Right lobe of liver (tissue), 6 donors: ENCODE results near the gene FBXW11. TPM values are rescaled to one million over a fixed set of nuclear protein-coding genes. Genes with fewer than 3 reads are reported as not detected.

ENCODE experiments used
- ATAC-seq, 4 donors: fragments of 200-7000 bp; cut with Tn5 transposase; one replicate each; pipeline ENCODE4 v1.9.1; 2020; ENCODE audit warnings: mild to moderate bottlenecking in 4 of 4, moderate library complexity in 4 of 4
- DNase-seq, 3 donors: peaks; one replicate each; pipeline ENCODE4 v3.0.0-alpha.2; 2020
- H3K27ac ChIP-seq, 3 donors: fragments of 200-600 bp; one replicate each; pipeline ENCODE4 v1.8.0; 2022
- H3K27me3 ChIP-seq, 2 donors: fragments of 200-600 bp; one replicate each; pipeline ENCODE4 v1.8.0; 2022
- H3K36me3 ChIP-seq, 4 donors: fragments of 200-600 bp; sonication (generic) in 1 of 4; one replicate each; pipeline versions ENCODE4 v1.5.1 to v1.8.0; 2017 to 2022; ENCODE audit warnings: control low read depth in 1 of 4
- H3K4me1 ChIP-seq, 4 donors: fragments of 200-600 bp; sonication (generic) in 1 of 4; one replicate each; pipeline versions ENCODE4 v1.5.1 to v1.8.0; 2017 to 2022; ENCODE audit warnings: control low read depth in 1 of 4
- H3K4me3 ChIP-seq, 3 donors: fragments of 200-600 bp; one replicate each; pipeline ENCODE4 v1.8.0; 2022
- H3K9me3 ChIP-seq, 4 donors: fragments of 200-600 bp; sonication (generic) in 1 of 4; one replicate each; pipeline versions ENCODE4 v1.5.1 to v1.8.0; 2017 to 2022; ENCODE audit warnings: control low read depth in 1 of 4
- CTCF ChIP-seq, 4 donors: fragments of 200-600 bp in 3 of 4; fragments of 450-650 bp in 1 of 4; IDR thresholded peaks; one replicate each; pipeline versions ENCODE4 v1.5.1 to v1.8.0; 2016 to 2022; ENCODE audit warnings: antibody characterized with exemption in 4 of 4, mild to moderate bottlenecking in 2 of 4
- POLR2A ChIP-seq: fragments of 450-650 bp; IDR thresholded peaks from one replicate; pipeline ENCODE4 v1.6.1; 2017; ENCODE audit warnings: antibody characterized with exemption, mild to moderate bottlenecking
- WGBS: methylation state at CpG from one replicate; pipeline ENCODE4 v1.1.6; 2018; ENCODE audit warnings: low coverage, low lambda C conversion rate; ENCODE audit not compliant: insufficient coverage; ENCODE audit errors: missing lambda C conversion rate; 5-methylcytosine and 5-hydroxymethylcytosine counted together
- intact Hi-C, 2 donors: fragments of 100-400 bp; cut with DNase I; formaldehyde crosslinking; loops; one replicate each; pipeline versions ENCODE4 v1.11.2 to v1.14.1; 2022
- total RNA-seq, 6 experiments: library from RNA; depleted of rRNA in 2 of 6; stranded (reverse); fragments of >200 nt in 2 of 6; fragmentation: NEBNext Ultra II Directional in 3 of 6; extraction: Animal tissue kit (Norgen Biotek cat#: 25700) in 3 of 6; gene quantifications; one replicate each; pipeline versions ENCODE4 v1.1.0 to v1.2.4, GENCODE V29; 2016 to 2023
- donor health status: DM: no; HTN: yes; CAD: no.
- donor health status: DM: no; HTN: no; CAD: no.
- donor health status: DM: no; HTN: no; CAD: no.
- donor health status: DM: no; HTN: yes; CAD: no.
- donor health status: DM: no; HTN: yes; CAD: no.

Gene FBXW11
- total RNA-seq, 6 experiments from 2014 or later: 19.9 to 35.9 (median 28.4) TPM

GRCh38 chr5:171914726-171915338, 91.6 kb downstream of the FBXW11 start:
- no peak for ATAC-seq
- Histone ChIP-seq H3K27me3 (no peaks in the 10 kb centered on the region), H3K4me3 (no peak overlapping the region), H3K36me3 (peaks cover 0 to 7% (median 0%) of the 10 kb centered on the region in 4 donors), H3K9me3 (no peaks in the 10 kb centered on the region), H3K27ac (no peak overlapping the region), H3K4me1 (peaks cover 0 to 12% (median 3%) of the 10 kb centered on the region in 4 donors)
- no peak for DNase-seq
- no peak for TF ChIP-seq POLR2A
- TF ChIP-seq CTCF (IDR thresholded peaks at IDR 0.05): no peak
- WGBS: 97% methylated on average over 5 of the region's 5 CpGs
- intact Hi-C loops: loop anchor here in 1 of 2 donors (5.0 kb wide), 1 partner anchor 127 kb away; no protein-coding TSS in a partner anchor

GRCh38 chr5:171913987-171914273, 92.5 kb downstream of the FBXW11 start:
- TF ChIP-seq CTCF (IDR thresholded peaks at IDR 0.05): no peak
- no peak for TF ChIP-seq POLR2A

GRCh38 chr5:171911152-171911551, 95.3 kb downstream of the FBXW11 start:
- 73% methylated on average over 2 of the region's 2 CpGs for WGBS
- Histone ChIP-seq H3K9me3 (no peaks in the 10 kb centered on the region), H3K27me3 (no peaks in the 10 kb centered on the region), H3K4me3 (no peak overlapping the region), H3K36me3 (peaks cover 0 to 7% (median 0%) of the 10 kb centered on the region in 4 donors), H3K27ac (no peak overlapping the region), H3K4me1 (peaks cover 0 to 12% (median 3%) of the 10 kb centered on the region in 4 donors)
- DNase-seq (no peak), ATAC-seq (no peak)
- TF ChIP-seq CTCF (IDR thresholded peaks at IDR 0.05) (no peak), POLR2A (no peak)
- intact Hi-C loops: loop anchor here in 1 of 2 donors (5.0 kb wide), 1 partner anchor 131 kb away; no protein-coding TSS in a partner anchor

More at GRCh38 chr5:171913987-171914273, 92.5 kb downstream of the FBXW11 start:
- ATAC-seq (peak in 3 of 4 donors; percentile 29 to 47 (median 40)), DNase-seq (no peak)
- intact Hi-C loops: loop anchor here in 1 of 2 donors (5.0 kb wide), 1 partner anchor 128 kb away; no protein-coding TSS in a partner anchor
- Histone ChIP-seq H3K27ac (no peak overlapping the region), H3K4me1 (peaks cover 0 to 12% (median 3%) of the 10 kb centered on the region in 4 donors), H3K36me3 (peaks cover 0 to 7% (median 0%) of the 10 kb centered on the region in 4 donors), H3K27me3 (no peaks in the 10 kb centered on the region), H3K4me3 (no peak overlapping the region), H3K9me3 (no peaks in the 10 kb centered on the region)

- TF ChIP-seq POLR2A (no peak), CTCF (IDR thresholded peaks at IDR 0.05) (no peak)
- ATAC-seq (no peak), DNase-seq (no peak)
- intact Hi-C loops: loop anchor here (10.0 kb wide), 2 partner anchors 136 to 494 kb away; partner anchors contain the start of gene FGF18 (in 1 of the 2)
- WGBS: 80% methylated on average over 3 of the region's 3 CpGs
- Histone ChIP-seq H3K9me3 (no peaks in the 10 kb centered on the region), H3K4me1 (peaks cover 0 to 12% (median 3%) of the 10 kb centered on the region in 4 donors), H3K36me3 (peaks cover 0 to 7% (median 0%) of the 10 kb centered on the region in 4 donors), H3K27ac (no peak overlapping the region), H3K27me3 (no peaks in the 10 kb centered on the region), H3K4me3 (no peak overlapping the region)
Observed at GRCh38 chr5:171908638-171909037, 97.8 kb downstream of the FBXW11 start.
